NCI-H748 treated with DMSO at 0.1 percent for 48 hours (cell line): ENCODE measurements around the gene TRH.
A peak's percentile ranks its signal among the peaks of the same experiment; 100 is the strongest.

Source experiments
- DNase-seq: peaks from one replicate; lab custom pipeline; 2025; lab: John Stamatoyannopoulos, UW

The TRH gene, protein sequence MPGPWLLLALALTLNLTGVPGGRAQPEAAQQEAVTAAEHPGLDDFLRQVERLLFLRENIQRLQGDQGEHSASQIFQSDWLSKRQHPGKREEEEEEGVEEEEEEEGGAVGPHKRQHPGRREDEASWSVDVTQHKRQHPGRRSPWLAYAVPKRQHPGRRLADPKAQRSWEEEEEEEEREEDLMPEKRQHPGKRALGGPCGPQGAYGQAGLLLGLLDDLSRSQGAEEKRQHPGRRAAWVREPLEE

DNA sequence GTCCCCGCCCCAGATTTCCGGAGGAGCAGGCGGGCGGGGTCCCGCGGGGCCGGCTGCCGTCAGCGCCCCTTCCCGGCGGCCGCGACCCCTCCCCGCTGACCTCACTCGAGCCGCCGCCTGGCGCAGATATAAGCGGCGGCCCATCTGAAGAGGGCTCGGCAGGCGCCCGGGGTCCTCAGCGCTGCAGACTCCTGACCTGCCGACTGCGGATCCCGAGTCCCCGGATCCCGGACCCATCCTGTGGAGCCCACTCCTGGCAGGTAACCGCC is at the start of gene TRH:
TSS of gene TRH (plus strand) at position 157 of the 269 bp plus-strand sequence. CDS start 1,097 bp downstream, outside the sequence.
- DNase-seq = no peak

DNA sequence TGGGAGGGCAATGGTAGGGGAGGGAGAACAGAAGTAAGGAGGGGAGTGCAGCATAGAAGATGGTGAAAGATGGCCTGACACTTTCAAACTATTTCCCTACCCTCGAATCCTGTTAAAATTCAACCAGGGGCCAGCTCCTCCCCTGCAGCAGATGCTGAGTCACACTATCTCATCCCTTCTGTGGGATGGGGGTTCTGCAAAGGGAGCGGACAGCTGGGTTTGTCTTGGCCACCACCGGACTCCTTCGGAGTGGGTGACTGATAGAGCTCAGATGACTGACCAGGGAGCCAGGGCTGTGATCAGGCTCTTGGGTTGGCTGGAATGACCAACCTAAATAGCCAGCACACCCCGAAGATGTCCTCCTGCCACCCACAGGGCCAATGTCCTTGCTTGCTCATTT is 47.4 kb upstream of the TRH start:
- DNase-seq = no peak

GRCh38 chr3:129929383-129929782 is 45.1 kb upstream of the TRH start:
- no peak for DNase-seq

DNA sequence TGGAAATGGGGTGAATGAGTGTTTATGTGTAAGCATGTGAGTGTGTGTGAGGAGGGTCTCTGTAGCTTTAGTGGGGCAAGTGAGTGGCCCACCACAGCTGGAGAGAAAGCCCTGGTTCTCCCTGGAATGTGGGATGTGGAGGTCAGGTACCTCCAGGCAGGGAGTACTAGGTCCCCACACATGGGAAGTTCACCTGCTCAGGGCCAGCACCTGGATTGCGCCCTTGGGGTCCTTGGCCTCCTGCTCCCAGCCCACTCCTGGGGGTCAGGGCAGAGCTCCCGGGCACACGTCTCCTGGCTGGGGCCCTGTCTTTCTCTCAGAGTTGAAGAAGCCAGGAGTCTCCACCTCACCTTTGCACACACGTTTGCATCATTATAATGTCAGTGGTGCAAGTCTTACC is 41.0 kb upstream of the TRH start:
- no peak for DNase-seq

DNA sequence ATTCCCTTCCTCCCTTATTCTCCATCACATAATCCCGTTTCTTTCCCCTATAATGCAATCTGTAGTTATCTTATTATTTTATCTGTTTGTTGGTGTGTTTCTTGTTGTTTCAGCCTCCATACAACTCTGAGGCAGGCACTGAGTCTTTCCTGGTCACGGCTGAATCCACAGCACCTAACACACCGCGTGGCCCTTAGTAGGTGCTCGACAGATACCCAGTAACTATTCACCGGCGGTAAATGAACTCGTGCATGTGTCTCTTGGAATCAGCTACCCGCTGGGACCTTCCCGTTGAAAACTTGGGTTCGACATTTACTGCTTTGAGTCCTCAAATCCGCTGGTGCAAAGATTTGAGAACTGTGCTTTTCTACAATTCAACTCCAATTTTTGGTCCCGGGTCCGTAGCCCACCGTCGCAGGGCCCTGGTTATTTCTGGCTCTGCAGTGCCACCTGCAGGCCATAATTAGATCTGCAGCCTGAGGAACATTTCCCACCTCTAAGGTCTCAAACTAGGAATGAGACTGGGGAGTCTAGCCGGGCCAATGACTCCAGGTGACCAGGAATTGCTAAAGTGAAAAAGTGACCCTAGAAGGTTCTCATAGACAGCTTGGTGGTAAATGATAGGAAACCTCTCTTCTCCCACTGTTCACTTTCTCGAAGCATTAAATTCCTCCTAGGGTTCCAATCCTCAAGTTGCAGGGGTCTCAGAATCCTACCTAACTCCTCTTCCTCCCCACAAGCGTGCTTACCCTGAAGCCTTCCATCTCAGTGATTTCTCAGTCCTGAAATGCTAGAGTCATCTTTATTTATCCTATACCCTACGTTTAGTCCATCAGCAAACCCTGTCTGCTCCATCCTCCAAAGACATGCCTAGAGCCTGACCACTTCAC is 40.0 kb upstream of the TRH start:
- DNase-seq = peak; percentile 28

GRCh38 chr3:129936757-129937156 is 37.8 kb upstream of the TRH start:
- DNase-seq = peak; percentile 10

- no peak for DNase-seq
These were observed 36.8 kb upstream of the TRH start for GRCh38 chr3:129937717-129938116.

GRCh38 chr3:129938140-129938930 is 36.2 kb upstream of the TRH start:
- DNase-seq = no peak

DNA sequence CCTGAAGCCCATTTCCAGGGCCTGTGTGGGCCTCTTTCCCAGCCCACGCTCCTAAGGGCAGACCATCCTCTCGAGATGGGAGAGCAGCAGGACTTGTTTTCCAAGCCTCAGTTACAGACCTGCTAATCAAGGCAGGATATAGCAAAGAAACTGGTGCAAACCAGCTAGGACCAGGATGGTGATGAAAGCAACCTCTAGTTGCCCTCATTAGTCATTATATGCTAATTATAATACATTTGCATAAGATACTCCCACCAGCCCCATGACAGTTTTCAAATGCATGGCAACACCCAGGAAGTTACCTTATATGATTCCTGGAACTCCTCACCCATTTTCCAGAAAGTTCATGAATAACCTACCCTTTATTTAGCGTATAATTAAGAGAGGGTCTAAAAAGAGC is 34.4 kb upstream of the TRH start:
- no peak for DNase-seq

GRCh38 chr3:129942296-129942695 is 32.2 kb upstream of the TRH start:
- peak; percentile 8 for DNase-seq

DNA sequence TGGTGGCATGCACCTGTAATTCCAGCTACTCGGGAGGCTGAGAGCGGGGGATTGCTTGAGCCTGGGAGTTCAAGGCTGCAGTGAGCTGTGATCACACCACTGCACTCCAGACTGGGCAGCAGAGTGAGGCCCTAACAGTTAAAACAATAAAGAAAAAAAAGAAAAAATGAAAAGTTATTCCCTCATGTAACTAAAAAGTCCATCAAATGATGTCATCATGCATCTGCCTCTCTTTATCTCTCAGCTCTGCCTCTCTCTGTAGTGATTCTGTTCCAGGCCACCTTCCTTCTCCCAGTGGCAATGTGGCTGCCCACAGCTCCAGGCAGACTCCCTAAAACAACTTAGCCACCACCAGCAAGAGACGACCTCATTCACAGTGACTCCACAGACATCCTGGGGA is 31.5 kb upstream of the TRH start:
- DNase-seq = no peak

DNA sequence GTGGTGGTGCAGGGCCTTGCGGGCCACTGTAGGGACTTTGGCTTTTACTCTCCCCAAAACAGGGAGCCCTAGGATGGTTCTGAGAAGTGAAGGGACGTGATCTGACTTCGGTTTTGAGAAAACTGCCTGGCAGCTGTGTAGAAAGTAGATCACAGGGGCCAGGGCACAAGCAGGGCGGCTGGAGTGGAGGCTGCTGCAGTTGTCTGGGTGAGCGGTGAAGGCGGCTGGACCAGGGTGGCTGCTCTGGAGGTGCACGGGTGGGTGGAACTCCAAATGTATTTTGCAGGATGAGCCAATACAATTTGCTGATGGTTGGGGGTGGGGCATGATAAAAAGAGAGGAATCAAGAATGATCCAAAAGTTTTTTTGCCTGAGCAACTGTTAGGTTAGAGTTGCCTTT is 29.8 kb upstream of the TRH start:
- no peak for DNase-seq

DNA sequence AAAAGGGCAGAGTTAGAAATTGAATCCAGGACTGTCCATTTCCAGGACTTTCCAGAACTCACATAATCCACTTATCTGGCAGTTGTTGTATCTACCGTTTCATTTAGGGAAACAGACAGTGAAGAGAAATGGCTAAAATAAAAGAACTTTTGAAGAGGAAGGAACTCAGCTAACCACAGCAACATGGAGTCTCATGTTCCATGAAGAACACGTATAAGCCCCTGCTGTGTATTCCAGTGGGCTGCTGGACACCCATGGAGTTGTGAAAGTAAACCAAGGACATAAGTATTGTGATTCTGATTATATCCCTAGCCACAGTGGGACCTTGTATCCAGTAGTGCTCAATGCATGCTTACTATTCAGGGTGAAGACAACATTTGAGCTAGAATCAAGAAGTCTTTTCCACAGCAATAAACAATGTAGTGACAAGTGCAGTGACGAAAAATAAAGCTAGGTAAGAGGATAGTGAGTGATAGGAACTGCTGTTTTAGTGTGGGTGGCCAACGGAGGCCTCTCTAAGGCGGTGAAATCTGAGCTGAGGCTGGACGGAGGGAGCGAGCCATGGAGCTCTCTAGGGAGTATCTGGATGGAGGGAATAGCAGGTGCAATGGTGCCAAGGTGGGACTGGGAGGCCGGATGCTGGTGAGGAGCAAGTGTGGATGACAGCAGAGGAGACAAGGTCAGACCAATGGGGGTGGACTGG is 26.8 kb upstream of the TRH start:
- DNase-seq = no peak

DNA sequence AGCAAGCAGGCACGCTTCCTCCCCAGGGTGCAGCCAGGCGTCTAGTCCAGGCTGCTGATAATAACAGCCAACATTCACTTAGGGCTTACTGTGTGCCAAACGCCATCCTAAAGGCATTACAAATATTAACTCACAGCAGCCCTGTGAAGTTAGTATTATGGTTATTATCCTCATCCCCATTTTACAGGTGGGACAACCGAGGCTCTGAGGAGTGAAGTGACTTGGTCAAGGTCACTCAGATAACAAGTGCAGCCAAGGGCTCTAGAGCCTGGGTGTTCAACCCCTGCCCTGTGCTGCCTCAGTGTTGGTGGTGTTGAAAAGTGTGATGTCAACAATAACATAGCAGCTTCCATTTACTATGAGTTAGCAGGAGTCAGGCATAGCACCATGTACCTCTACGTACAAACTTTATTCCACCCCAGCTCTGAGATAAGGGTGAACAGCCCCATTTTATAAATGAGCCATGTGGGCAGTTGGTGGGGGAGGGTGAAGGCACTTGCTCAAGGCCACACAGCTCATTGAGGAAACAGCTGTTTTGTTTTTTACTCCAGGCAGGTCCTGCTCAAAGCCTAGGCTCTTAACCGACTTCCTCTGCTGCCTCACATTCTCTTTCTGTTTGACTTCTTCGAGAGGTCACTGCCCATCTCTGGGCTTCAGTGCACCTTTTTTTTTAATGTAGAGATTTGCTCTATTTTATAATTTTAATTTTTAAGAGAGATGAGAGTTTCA is 24.0 kb upstream of the TRH start:
- no peak for DNase-seq

DNA sequence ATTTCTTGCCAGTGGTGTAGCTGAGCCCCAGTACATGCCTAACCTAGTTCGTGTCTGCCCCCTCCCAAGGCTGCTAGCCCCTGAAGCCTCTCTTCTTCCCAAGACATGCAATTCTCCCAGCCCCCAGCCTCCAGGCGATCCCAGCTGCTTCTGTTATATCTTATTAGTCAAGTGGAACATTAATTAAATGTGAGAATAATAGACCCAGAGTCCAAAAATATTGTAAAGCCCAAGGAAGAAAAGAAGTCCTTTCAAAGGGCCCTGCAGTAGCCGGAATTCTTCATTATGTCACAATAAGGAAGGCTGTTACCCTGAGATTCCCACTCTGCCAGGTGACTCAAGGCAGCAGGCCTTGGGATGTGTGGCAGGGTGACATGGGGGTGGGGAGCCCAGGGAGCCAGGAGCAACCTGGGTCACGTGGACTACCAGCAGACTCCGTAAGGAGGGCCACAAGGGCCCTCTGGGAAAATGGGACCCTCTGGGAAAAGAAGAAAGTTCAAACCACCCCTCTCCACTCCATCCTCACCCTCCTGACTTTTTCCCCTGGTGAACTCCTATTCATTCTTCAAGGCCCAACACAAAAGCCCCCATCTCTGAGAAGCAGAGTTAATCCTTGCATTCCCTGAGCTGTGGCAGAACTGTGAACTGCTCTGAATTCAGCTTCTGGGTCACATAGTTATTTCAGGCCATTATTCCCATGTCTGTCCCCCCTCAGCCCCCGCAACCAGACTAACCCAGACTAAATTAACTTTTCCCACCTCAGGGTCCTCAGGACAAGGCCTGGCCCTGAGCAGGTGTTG is 21.8 kb upstream of the TRH start:
- no peak for DNase-seq

DNA sequence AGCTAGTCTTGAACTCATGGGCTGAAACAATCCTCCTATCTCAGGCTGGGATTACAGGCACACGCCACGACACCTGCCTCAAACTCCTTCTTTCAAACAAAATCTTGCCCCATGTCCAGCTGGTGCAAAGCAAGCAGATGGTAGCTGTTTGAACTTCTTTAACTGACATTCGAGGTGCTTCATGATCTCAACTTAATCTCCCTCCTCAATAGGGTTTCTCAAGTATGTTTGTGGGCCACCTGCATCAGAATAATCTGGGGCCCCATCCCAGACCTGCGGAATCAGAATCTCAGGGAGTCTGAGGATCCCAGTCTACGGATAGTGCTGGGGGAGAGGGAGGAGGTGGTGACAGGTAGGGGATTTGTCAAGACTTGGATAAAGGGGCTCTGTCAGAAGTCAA is 20.9 kb upstream of the TRH start:
- DNase-seq = no peak

GRCh38 chr3:129954514-129954913 is 20.0 kb upstream of the TRH start:
- no peak for DNase-seq

- no peak for DNase-seq
These were observed 17.6 kb upstream of the TRH start for GRCh38 chr3:129956936-129957335.

DNA sequence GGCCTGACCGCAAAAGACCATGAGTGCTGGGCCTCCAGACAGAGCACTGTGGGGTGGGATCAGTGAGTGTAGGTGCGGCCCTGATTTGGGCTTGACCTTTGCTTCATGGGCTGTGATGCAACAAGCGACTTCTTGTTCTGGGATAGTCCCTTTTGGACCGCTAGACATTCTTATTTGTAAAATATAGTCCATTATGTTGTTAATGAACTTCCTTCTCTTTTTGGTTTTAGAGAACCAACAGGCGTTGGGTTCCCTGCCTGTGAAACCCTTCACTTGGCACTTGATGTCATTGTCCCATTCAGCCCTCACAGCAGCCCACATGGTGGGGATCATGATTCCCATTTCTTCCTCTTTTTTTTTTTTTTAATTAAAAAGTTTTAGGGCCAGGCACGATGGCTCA is 15.8 kb upstream of the TRH start:
- DNase-seq = no peak

DNA sequence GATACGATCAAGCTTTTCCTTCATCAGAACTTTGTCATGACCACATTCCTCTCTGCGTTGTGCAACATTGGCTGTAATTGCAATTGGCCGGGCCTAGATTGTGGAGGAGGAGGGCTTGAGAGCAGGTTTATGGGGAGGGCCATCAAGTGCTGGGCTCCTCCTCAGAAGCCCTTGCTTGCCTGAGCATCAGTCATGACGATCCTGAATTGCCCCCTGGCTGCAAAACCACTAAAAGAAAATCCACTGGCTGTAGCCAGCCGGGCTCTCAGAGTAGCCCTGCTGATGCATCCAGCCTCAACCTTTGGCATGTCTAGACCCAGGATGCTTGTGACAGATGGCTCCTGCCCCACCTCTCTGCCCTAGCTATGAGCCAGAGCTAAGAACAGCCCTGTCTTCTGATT is 13.4 kb upstream of the TRH start:
- DNase-seq = no peak

DNA sequence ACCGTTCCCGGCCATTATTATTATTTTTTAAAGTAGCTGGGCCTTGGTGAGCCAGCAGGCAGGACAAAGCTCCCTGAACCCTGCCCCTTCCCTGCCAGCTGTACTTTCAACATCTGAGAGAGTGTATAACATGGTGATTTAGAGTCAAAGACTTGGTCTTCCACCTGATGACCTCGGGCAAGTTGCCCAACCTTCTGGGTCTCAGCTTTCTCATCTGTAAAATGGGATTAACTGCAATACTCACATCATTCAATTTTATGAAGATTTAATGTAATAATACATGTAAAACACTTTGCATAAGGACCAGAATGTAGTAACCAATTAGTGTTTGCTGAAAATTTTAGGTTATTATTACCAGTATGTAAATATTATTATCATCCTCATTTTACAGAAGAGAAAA is 11.9 kb upstream of the TRH start:
- DNase-seq = no peak
